ENCODE measurements around the gene SLC35E4.

- TF ChIP-seq, protein P1, sequence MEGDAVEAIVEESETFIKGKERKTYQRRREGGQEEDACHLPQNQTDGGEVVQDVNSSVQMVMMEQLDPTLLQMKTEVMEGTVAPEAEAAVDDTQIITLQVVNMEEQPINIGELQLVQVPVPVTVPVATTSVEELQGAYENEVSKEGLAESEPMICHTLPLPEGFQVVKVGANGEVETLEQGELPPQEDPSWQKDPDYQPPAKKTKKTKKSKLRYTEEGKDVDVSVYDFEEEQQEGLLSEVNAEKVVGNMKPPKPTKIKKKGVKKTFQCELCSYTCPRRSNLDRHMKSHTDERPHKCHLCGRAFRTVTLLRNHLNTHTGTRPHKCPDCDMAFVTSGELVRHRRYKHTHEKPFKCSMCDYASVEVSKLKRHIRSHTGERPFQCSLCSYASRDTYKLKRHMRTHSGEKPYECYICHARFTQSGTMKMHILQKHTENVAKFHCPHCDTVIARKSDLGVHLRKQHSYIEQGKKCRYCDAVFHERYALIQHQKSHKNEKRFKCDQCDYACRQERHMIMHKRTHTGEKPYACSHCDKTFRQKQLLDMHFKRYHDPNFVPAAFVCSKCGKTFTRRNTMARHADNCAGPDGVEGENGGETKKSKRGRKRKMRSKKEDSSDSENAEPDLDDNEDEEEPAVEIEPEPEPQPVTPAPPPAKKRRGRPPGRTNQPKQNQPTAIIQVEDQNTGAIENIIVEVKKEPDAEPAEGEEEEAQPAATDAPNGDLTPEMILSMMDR (IDR thresholded peaks at IDR 0.05): no peak
- TF ChIP-seq POLR2A (IDR thresholded peaks at IDR 0.05): no peak
Measured at GRCh38 chr22:30636226-30637077, 871 bp downstream of the SLC35E4 start.

Measured in body of pancreas (tissue), 4 donors.